ENCODE results near the gene TSPAN4. TPM values are rescaled to one million over a fixed set of nuclear protein-coding genes. Genes with fewer than 3 reads are reported as not detected.

The TSPAN4 gene, protein sequence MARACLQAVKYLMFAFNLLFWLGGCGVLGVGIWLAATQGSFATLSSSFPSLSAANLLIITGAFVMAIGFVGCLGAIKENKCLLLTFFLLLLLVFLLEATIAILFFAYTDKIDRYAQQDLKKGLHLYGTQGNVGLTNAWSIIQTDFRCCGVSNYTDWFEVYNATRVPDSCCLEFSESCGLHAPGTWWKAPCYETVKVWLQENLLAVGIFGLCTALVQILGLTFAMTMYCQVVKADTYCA
- total RNA-seq, result 213 and 215 TPM in 2 replicates

DNA sequence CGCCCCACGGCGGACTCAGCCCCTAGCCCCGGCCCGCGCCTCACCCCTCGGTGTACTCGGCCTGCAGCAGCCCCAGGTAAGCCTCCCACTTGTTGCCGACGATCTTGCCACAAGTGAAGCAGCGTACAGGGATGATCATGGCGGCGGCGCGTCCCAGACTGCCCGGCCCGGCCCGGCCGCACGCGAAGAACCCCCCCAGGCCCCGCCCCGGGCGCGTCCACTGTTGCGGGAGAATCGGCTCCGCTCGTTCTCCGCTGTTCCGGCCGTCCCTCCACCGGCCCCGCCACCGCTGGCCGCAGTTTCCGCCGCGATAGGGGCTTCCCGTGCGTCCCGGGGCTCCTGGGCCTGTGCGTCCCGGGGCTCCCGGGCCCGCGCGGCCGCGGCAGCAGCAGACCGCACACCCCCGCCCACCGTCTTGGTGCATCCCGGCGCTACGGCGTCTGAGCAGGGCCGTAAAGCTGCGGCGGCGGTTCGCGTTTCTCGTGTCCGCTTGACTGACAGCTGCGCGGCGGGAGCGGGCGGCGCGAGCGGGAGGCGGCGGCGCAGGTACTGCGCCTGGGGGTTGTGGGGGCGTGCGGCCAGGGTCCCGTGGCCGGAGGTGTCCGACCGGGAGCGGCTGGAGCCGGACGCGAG, at the start of gene TSPAN4, which contains the start of gene POLR2L:
TSS of gene TSPAN4 (plus strand) at position 483 of the 633 bp plus-strand sequence. CDS start 7,453 bp downstream, outside the sequence.
TSS of gene POLR2L (minus strand) at position 160 of the 633 bp plus-strand sequence. CDS start at position 139, 21 bp downstream.

DNA sequence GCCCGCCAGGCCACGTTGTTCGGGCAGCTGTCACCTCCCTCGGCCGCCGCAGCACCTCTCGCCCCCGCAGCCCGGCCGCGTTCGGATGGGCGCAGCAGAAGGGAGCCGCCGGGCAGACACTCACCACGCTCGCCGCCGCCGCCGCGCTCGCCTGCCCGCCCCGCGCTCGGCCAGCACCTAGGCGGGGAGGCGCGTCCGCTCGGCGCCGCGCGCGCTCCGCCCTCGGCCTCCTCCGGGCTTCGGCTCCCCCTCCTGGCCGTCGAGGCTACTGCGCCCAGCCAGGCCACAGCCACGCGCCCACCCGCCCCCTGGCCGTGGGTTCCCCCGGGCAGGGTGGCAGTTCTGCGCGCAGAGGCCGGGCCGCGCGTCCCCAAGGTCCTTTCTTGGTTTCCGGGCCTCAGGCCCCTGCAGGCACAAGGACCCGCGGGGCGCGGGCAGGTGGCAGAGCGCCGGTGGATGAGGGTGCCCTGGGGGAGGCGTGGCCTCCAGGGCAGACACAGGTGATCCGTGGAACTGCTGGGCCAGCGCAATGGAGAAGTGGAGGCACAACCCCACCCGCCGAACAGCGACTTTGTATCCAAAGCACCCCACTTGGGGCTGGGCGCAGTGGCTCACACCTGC, 44.4 kb upstream of the TSPAN4 start, which contains the start of gene SLC25A22:
TSS of gene SLC25A22 (minus strand) at position 189 of the 621 bp plus-strand sequence. CDS start 3,275 bp downstream, outside the sequence.

DNA sequence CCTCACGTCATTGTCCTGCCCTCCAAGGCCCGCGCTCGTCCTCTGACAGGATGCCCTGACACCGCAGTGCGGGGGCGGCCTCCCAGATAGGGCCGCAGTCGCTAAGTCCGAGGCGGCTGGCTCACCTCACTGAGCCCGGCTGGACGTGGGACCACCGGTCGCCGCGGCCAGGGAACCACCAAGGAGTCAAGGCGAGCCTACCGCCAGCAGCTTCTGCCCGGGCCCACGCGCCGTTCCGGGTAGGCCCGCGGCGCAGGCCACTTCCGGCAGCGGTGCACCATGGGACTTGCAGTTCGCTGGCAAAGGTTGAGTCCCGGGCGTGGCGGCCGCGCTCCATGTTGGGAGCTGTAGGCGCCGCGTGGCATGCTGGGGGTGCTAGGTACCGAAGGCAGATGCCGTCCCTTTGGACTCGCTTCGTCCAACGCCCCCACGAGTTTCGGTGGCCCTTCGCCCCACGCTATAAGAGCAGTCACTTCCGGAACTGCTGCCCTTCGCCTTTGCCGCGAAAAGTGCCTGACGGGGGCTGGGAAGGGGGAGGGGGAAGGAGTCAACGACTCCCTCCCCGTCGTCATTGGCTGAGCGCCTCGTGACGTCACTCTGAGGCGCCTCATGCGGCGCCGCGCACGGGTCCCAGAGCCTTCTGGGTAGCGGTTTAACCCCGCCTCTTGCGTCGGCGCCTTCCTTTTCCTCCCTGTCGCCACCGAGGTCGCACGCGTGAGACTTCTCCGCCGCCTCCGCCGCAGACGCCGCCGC, 33.2 kb upstream of the TSPAN4 start, which contains the start of gene RPLP2:
TSS of gene RPLP2 (plus strand) at position 681 of the 753 bp plus-strand sequence. CDS start 268 bp downstream, outside the sequence.

DNA sequence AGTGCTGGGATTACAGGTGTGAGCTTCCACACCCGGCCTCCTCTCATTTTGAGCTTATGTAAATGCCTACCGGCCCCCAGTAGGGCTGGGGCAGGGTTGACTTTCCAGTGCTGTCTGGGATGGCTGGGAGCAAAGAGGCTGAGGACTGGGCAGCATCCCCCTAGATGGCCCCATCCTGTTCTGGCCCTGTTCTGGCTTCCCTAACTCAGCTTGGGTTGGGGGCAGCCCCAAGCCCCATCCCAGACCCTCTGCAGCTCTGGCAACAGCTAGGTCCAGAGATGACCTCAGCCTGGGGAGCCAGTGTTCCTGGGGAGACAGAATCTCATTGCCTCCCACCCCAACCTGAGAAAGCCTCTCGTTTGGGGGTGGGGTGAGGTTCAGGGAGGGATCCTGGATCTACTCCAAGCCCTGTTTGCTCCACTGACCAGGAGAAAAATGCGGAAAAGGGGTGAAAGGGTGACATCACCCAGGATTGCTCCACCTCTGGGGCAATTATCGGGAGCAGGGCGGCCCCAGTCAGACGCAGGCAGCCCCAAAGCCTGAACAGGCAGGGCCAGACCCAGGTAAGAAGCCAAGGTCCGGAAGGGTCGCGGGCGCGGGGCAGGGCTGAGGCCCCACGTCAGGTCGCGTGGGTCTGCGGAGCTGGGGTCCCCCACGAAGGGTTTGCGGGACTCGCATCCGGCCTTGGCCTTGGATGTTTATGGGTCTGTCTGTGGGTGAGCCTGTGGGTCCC, 24.1 kb upstream of the TSPAN4 start, which contains the start of gene PNPLA2:
TSS of gene PNPLA2 (plus strand) at position 519 of the 733 bp plus-strand sequence. CDS start 805 bp downstream, outside the sequence.

DNA sequence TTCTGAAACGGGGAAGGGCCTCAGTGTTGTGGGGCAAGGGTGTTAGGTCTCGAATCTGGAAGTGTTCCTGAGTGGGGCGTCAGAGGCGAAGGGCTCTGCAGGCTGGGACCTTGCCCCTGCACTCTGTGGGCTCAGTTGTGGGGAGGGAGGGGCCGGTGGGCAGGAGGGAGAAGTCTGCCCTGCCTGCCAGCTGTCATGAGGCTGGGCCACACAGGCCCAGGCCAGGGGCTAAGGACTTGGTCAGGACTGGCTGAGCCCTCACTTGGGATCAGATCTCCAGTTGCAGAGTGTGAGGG, 14.8 kb upstream of the TSPAN4 start, which contains the start of gene CRACR2B:
TSS of gene CRACR2B (plus strand) at position 23 of the 296 bp plus-strand sequence. CDS start 689 bp downstream, outside the sequence.

DNA sequence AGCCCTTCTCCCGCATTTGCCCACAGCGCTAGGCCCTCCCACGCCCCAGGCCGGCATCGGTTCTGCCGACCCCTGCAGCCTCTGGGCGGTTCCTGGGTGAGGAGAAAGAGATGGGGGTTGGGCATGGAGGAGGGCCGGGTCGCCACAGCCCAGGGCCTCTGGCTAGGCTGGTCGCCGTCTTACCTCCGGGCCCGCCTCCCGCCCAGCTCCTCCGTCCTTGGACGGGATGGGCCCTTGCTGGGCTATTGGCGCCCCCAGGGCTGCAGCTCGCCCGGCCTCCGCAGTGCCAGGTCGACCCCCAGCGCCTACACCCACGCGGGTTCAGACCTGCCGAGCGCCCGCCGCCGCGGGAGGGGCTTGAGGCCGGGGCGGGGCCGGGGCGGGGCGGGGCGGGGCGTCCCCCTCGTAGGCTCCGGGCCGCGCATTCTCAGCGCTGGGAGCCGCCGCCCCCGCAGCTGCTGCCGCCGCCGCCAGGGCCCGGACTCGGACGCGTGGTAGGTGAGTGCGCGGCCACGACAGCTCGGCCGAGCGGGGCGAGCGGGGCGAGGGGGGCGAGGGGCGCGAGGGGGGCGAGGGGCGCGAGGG, 10.0 kb upstream of the TSPAN4 start, which contains the start of gene CD151:
TSS of gene CD151 (plus strand) at position 424 of the 585 bp plus-strand sequence. CDS start 3,118 bp downstream, outside the sequence.

DNA sequence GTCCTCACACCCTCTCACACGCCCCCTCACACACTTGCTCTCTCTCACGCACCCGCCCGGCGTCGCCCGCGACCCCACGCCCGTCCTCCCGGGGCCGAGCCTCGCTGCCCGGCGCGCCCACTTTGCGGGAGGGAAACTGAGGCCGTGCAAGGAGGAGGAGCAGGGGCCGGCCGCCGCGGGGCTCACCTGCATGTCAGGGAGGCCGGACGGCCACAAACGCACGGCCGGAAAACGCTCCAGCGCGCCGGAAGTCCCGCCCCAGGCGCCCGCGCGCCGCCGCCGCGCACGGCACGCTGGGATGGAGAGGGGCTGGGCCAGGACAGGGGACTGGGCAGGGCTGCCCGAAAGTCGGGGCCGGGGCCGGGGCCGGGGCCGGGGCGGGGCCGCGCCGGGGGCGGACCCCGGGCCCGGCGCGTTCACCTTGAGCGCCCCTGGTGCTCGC, 68.0 kb downstream of the TSPAN4 start, which contains the start of gene CHID1:
TSS of gene CHID1 (minus strand) at position 222 of the 442 bp plus-strand sequence. CDS start 5,994 bp downstream, outside the sequence.

Other genes with a start within 250 kb of the TSPAN4 start
- 6.1 and 8.4 TPM in 2 replicates for gene IRF7, start 226.9 kb upstream of the TSPAN4 start, total RNA-seq
- not detected in 2 replicates for gene CDHR5, start 217.9 kb upstream of the TSPAN4 start, total RNA-seq
- gene SCT, start 215.7 kb upstream of the TSPAN4 start, total RNA-seq, result not detected in 2 replicates
- 0.07 and 0.23 TPM in 2 replicates for gene DRD4, start 205.6 kb upstream of the TSPAN4 start, total RNA-seq
- gene DEAF1, start 147.6 kb upstream of the TSPAN4 start, total RNA-seq, result 33.0 and 50.5 TPM in 2 replicates
- 7.4 and 8.3 TPM in 2 replicates for gene TMEM80, start 147.0 kb upstream of the TSPAN4 start, total RNA-seq
- gene EPS8L2, start 136.6 kb upstream of the TSPAN4 start, total RNA-seq, result 22.9 and 44.8 TPM in 2 replicates
- gene TALDO1, start 95.4 kb upstream of the TSPAN4 start, total RNA-seq, result 135 and 192 TPM in 2 replicates
- gene GATD1, start 65.4 kb upstream of the TSPAN4 start, total RNA-seq, result 26.1 and 44.4 TPM in 2 replicates
- 0.20 and 0.56 TPM in 2 replicates for gene CEND1, start 52.8 kb upstream of the TSPAN4 start, total RNA-seq
- 13.9 and 18.2 TPM in 2 replicates for gene SLC25A22, start 44.6 kb upstream of the TSPAN4 start, total RNA-seq
- gene PIDD1, start 37.6 kb upstream of the TSPAN4 start, total RNA-seq, result 7.7 and 13.0 TPM in 2 replicates
- 207 and 271 TPM in 2 replicates for gene RPLP2, start 32.9 kb upstream of the TSPAN4 start, total RNA-seq
- gene PNPLA2, start 23.9 kb upstream of the TSPAN4 start, total RNA-seq, result 35.1 and 43.5 TPM in 2 replicates
- gene CRACR2B, start 14.9 kb upstream of the TSPAN4 start, total RNA-seq, result 0.78 and 2.3 TPM in 2 replicates
- gene CD151, start 9.9 kb upstream of the TSPAN4 start, total RNA-seq, result 1,084 and 1,441 TPM in 2 replicates
- 271 and 287 TPM in 2 replicates for gene POLR2L, start 323 bp upstream of the TSPAN4 start, total RNA-seq
- 127 and 159 TPM in 2 replicates for gene CHID1, start 68.0 kb downstream of the TSPAN4 start, total RNA-seq
- 40.6 and 51.8 TPM in 2 replicates for gene AP2A2, start 83.0 kb downstream of the TSPAN4 start, total RNA-seq
- gene MUC6, start 193.9 kb downstream of the TSPAN4 start, total RNA-seq, result not detected in 2 replicates
- not detected in 2 replicates for gene MUC2, start 232.0 kb downstream of the TSPAN4 start, total RNA-seq

All from smooth muscle cell of the pulmonary artery (primary cell).